HG02885 (cell line): ENCODE results near the gene SPRED1.
"Not testable (repeated sequence)": the region's sequence is repeated elsewhere in the genome, so short reads cannot be mapped to it uniquely, and the experiment has no call there.

ENCODE experiments used
- ATAC-seq: cut with Tn5 transposase; IDR thresholded peaks from one replicate; pipeline ENCODE4 v1.9.1; 2021; ENCODE audit warnings: mild to moderate bottlenecking; ENCODE audit not compliant: unreplicated experiment, poor library complexity

SPRED1 gene

DNA sequence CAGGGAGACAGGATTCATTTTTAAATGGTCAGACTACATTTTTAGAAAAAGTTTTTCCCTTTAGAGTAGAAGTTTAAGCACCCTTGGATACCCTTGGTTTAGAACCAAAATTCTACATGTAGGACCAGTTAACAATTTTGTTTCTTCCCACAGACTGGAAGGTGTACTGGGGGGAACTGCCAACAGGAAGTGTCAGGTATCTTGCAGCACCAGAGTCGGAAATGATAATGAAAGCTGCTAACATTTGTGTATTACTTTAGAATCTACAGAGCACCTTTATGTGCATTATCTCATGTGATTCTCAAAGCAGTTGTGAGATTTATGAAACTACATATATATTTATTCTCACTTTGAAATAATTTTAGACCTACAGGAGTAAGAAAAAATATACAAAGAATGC, 21.5 kb downstream of the SPRED1 start:
- no peak for ATAC-seq

DNA sequence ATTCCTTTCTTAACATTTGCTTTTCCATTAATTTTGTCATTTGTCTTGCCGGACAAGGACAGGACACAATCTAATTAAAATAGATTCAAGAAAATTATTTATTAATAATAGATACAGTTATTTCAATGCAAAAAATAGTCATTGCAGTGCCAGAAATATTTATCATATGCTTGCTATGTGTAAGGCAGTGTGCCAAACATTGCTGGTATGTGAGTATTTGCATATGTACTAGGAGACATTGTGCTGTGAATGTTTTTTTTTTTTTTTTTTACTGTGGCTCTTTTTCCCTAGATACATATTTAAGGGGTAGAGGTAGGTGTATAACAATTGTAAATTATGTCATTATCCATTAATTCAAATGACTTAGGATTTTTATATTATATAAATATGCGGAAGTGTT, 23.3 kb downstream of the SPRED1 start:
- no peak for ATAC-seq

DNA sequence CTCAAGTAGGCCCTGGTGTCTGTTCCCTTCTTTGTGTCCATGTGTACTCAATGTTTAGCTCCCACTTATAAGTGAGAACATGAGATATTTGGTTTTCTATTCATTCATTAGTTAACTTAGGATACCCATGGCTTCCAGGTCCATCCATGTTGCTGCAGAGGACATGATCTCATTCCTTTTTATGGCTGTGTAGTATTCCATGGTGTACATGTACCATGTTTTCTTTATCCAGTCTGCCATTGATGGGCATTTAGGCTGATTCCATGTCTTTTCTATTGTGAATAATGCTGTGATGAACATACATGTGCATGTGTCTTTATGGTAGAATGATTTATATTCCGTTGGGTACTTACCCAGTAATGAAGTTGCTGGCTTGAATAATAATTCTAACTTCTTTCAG, 24.6 kb downstream of the SPRED1 start:
- not testable (repeated sequence) for ATAC-seq

DNA sequence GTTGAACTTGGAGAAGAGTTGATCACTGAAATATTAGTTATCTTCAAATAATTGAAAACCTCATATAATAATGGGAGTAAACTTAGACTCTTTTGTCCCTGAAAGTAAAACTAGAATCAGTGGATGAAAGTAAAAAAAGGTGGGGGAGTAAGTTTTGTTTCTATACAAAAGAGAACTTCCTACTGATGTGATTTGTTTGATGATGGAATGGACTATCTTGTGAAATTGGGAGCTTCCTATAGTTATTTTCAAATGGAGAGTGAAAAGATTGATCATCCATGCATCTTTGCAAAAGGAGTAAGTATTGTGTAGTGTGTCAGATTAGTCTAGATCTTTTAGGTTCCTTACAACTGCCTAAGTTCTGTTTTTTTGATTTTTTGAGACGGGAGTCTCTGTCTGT, 28.4 kb downstream of the SPRED1 start:
- ATAC-seq: no peak

DNA sequence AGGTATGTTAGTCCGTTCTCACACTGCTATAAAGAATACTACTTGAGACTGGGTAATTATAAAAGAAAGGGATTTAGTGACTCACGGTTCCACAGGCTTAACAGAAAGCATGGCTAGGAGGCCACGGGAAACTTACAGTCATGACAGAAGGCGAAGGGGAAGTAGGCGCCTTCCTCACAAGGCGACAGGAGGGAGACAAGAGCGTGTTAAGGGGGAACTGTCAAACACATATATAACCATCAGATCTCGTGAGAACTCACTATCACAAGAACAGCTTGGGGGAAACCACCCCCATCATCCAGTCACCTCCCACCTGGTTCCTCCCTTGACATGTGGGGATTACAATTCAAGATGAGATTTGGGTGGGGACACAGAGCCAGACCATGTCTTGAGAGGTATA, 30.4 kb downstream of the SPRED1 start:
- ATAC-seq: no peak

DNA sequence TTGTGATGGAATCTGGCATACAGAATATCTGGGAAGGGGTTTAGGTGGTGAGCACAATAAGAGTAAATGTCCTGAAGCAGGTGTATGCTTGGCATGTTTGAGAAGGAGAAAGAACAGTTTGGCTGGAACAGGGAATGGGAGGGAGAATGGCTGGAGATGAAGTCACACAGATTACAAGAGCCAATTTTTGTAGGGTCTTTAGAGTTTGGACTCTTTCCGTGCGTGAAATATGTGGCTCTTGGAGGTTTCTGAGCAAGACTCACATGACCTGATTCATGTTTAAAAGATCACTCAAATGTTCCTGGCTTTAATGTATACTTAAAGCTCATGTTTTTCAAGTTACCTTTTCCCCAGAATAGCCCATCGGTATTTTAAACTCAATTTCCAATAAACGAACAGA, 32.8 kb downstream of the SPRED1 start:
- no peak for ATAC-seq

DNA sequence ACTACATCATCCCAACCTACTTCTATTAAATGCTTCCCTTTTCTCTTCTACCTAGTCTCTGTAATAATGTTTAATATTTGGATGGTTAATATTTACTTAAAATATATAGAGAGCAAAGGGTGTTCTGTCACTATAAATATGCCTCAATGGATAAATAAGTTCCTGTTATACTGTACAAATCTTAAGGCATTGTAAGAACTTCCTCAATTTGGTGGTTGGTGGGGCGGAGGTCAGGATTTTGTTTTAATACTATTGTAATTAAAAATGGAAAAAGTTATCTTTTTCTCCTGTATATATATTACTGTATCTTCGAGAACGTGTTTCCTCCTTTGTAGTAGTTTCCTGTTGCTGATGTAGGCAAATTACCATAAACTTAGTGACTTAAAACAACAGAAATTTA, 41.5 kb downstream of the SPRED1 start:
- ATAC-seq: no peak

DNA sequence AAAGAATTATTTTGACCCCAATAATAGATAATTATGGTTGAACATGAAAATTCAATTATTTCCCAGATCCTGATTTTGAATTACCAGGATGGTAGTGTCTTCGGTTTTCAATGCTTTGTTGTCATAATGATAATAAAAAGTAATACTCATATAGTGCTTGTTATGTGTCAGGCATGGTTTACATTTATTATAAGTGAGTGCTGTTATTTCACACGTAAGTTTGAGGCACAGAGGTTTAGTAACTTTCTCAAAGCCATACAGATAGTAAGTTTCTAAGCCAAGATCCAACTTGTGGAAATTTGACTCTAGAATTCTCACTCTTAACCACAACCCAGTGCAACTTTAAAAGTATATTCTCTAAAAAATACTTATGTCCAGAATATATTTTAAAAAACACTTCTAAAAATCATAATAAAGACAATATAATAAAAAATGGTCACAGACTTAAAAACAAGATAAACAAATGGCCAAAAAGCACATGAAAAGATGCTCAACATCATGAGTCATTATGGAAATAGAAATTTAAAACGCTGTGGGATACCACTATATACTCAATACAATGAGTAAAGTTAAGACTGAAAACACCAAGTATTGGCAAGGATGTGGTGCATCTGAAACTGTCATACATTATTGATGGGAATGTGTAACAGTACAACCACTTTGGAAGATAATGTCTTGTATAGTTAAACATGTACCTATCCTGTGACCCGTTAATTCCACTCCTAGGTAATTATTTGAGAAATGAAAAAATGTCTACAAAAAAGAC, 45.2 kb downstream of the SPRED1 start:
- ATAC-seq: peak; percentile 73

DNA sequence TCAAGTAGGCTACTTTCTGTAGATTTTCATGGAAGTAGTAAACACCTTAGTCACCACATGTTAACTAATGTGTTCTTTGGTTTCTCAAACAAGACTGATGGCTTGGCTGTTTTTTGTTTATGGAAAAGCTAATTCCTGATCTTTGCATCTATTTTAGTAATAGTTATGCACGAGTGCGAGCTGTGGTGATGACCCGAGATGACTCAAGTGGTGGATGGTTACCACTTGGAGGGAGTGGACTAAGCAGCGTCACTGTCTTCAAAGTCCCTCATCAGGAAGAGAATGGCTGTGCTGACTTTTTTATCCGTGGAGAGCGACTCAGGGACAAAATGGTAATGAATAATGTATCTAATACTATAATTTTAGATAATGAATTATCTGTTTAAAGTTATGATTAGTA, 46.6 kb downstream of the SPRED1 start:
- ATAC-seq: no peak

DNA sequence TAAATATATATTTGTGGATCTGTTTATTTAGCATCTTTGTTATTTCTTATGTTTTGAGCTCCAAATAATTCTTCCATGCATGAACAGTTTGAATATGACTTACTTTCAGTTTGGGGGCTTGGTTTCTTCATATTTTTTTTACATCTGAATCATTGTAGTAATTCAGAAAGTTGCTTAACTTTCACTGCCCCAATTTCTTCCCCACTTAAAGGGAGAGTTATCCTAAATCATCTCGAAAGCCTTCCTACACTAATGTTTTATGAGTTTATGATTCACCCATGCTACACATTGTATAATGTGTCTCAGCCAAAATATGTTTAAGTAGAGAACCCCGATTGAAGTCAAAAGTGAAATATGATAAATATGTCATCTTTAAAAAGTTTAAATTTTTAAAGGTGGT, 47.8 kb downstream of the SPRED1 start:
- no peak for ATAC-seq

DNA sequence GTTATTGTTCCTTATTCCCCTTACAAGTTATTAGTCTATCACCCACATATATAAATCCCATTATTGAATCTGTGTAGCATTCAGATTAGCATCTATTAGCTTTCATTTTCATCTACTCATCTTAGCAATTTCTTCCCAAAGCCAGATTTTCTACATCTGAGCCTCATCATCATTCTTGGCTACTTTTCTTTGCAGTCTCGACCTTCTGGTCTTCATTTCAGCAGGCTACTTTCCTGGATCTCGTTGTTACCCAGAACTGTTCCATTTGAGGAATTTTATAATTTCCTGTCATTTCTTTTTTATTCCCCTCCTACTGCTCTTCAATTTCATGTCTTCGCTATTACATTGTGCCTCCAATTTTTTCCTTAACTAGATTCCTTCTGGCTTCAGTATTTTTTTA, 51.8 kb downstream of the SPRED1 start:
- no peak for ATAC-seq

DNA sequence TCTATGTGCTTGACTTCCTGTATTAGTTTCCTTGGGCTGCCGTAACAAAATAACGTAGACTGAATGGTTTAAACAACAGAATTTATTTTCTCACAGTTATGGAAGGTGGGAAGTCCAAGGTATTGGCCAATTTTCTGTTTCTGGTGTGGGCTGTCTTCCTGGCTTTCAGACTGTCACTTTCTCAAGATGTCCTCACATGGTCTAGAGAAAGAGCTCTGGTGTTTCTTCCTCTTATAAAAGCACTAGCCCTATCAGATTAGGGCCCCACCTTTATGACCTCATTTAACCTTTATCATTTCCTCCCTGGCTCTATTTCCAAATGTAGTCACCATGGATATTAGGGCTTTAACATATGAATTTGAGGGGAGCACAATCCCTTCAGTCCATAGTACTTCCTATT, 54.6 kb downstream of the SPRED1 start:
- no peak for ATAC-seq

DNA sequence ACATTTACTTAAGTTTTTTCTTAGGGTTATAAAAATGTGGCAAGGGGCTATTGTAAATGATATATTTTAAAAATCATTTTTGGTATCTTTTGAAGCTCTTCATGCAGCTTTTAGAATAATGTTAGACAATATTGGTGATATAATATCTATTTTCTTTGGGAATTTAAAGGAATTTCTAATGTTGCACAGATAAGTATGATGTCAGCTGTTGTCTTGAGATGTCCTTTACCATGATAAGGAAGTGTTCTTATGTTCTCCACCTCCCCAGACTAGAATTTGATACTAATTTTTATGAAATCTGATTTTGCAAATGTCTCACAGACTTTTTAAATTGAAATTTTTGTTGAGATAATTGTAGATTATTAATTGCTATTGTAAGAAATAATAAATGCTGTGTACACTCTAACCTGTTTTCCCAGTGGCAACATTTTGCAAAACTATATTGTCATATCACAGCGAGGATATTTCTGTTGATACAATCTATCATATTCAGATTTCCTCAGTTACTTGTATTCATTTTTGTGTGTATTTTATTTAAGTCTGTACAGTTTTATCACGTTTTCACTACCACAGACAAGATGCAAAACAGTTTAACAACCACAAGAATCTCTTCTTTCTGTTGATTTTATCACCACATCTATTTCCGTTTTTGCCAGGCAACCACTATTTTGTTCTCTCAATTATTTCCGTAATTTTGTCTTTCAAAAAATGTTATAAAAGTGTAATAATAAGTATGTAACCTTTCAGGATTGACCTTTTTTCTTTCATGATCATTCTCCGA, 55.4 kb downstream of the SPRED1 start:
- no peak for ATAC-seq

DNA sequence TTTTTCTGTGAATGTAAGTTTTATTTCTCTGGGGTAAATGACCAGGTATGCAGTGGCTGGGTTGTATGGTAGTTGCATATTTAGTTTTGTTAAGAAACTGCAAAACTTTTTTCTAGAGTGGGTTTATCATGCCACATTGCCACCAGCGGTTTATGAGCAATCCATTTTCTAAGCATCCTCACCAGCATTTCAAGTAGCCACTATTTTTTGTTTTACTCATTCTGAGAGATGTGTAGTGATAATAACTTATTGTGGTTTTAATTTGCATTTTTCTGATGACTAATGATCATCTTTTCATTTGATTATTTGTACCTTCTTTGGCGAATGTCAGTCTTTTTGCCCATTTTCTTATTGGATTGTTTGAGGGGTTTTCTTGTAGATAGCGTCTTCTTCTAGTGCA, 56.2 kb downstream of the SPRED1 start:
- no peak for ATAC-seq

DNA sequence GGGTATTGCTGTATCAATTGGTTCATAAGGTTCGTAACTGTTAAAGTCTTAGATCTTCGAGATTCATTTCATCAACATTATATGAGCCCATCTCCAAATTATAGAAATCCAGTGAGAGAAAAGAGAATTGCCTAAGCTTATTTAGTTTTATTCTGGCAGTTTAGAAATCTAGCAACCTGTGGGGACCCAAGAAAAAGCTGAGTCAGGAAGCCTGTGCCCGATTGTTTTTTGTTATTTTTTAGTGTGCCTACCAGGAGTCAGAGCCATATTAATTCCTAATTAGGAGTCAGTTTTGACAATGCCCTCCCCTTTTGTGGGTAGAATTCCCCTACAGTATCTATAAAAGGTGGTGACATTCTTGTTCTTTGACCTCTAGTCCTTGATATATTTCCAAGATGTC, 59.6 kb downstream of the SPRED1 start:
- ATAC-seq: no peak

DNA sequence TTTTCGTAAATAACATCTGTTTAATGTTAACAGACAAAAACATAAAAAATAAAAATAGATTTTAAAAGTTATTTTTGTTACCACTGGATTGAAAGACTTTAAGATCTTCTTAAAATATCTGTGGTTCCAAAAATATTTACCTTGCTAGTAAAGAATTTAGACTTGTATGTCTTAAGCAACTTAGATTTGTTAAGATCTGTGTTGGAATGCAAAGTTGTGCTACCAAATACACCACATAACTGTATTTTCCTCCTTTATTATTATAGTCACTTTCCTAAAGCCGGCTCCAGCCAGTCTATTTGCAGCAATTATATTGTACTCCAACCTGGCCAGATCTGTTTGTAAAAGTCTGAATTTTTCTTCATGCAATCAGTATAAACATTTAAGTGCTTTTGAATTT, 63.7 kb downstream of the SPRED1 start:
- ATAC-seq: no peak

DNA sequence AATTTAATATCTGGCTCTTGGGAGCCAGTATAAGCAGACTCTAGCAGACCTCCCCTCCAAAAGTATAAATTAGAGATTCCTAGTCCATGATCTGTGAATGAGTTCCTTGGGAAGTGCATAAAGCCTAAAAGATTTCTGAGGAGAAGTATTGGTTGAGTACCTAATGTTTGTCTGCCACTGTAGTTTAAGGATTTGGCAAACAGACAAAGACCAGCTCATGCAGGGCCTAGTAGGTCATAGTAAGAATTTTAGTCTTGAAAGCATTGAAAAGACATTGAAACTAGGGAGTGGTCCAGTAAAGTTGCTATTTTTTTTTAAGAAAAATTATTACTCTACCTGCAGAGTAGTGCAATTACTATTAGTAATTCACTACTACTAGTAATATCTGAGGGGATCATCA, 67.5 kb downstream of the SPRED1 start:
- ATAC-seq: no peak

DNA sequence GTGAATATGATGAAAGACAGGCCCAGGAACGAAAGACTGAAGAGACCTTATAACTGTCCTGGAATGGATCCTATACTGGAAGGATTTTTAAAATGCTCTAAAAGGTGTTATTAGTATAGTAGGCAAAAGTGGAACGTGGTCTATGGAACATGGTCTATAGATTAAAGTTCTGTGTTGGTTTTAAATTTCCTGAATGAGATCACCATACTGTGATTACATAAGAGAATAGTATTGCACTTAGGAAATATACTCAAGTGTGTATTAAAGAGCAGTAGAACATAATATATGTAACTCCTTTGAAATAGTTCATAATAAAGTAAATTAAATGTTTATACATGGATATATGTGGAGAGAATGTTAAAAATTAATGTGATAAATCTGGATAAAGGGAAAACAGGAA, 68.2 kb downstream of the SPRED1 start:
- no peak for ATAC-seq

DNA sequence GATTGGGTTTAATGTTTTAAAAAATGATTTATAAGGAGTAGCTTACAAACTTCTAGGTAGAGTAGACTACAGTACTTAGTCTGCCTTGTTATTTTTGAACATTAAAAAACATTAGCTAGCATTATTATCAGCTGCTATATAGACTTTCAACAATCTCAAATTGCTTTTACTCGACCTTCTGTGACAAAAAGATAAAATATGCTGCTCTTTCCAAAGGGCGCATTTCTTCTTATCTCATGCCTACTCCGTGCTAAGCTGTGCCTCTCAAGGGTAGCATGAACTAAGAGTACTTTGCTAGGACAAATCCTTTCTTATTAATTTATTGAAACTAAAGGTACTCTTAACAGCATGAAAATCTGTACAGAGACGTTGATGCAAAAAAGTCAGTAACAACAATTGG, 71.3 kb downstream of the SPRED1 start:
- ATAC-seq: no peak

DNA sequence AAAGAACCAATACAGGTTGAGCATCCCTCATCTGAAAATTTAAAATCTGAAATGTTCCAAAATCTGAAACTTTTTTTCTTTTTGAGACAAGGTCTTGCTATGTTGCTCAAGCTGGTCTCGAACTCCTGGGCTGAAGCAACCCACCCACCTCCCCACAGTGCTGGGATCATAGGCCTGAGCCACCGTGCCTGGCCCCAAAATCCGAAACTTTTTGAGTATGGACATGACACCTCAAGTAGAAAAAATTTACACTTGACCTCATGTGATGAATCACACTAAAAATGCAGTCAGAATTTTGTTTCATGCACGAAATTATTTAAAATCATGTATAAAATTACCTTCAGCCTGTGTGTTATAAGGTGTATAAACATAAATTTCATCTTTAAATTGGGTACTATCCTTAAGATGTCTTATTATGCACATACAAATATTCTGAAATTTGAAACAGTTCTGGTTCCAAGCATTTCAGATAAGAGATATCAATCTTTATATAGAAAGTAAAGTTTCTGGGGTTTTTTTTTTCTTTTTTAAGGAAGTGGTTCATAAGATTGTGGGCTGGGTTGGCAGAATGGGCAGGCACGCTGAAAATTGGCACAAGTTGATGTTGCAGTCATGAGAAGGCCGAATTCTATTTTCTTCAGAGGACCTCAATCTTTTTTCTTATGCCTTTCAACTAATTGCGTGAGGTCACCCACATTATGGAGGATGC, 72.5 kb downstream of the SPRED1 start:
- ATAC-seq: no peak

DNA sequence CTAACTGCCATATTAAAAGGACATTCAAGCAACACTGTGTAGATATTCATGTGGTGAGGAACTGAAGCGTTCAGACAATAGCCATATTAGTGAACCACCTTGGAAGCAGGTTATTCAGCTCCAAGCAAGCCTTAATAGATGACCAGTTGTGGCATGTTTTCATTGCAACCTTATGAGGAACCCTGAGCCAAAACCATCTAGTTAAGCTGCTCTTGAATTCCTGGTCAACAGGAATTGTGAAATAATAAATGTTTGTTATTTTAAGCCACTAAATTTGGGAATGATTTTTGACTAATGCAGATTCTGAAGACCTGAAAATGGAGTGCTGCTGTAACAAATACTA, 73.0 kb downstream of the SPRED1 start:
- no peak for ATAC-seq
